Measurements from ENCODE around the gene SSC5D.

DNA sequence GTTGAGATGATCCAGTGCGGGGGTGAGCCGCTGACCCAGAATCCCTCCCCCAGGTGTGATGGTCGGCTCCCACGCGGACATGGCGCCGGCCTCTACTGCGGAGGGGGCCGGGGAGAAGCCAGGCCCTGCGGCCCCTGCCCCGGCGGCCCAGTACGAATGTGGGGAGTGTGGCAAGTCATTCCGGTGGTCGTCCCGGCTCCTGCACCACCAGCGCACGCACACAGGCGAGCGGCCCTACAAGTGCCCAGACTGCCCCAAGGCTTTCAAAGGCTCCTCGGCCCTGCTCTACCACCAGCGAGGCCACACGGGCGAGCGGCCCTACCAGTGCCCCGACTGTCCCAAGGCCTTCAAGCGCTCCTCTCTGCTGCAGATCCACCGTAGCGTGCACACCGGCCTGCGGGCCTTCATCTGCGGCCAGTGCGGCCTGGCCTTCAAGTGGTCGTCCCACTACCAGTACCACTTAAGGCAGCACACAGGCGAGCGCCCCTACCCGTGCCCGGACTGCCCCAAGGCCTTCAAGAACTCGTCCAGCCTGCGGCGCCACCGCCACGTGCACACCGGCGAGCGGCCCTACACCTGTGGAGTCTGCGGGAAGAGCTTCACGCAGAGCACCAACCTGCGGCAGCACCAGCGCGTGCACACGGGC lies 7.0 kb upstream of the SSC5D start:
- TF ChIP-seq, protein P1, sequence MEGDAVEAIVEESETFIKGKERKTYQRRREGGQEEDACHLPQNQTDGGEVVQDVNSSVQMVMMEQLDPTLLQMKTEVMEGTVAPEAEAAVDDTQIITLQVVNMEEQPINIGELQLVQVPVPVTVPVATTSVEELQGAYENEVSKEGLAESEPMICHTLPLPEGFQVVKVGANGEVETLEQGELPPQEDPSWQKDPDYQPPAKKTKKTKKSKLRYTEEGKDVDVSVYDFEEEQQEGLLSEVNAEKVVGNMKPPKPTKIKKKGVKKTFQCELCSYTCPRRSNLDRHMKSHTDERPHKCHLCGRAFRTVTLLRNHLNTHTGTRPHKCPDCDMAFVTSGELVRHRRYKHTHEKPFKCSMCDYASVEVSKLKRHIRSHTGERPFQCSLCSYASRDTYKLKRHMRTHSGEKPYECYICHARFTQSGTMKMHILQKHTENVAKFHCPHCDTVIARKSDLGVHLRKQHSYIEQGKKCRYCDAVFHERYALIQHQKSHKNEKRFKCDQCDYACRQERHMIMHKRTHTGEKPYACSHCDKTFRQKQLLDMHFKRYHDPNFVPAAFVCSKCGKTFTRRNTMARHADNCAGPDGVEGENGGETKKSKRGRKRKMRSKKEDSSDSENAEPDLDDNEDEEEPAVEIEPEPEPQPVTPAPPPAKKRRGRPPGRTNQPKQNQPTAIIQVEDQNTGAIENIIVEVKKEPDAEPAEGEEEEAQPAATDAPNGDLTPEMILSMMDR (IDR thresholded peaks at IDR 0.05): no peak
- TF ChIP-seq POLR2A (IDR thresholded peaks at IDR 0.05): no peak

Data from uterus (tissue), 2 donors.